ENCODE data around the gene RNF34.

GRCh38 chr12:121424624-121424975 lies 24.7 kb downstream of the RNF34 start:
- TF ChIP-seq CTCF (IDR thresholded peaks at IDR 0.05; ENCODE audit: insufficient read depth, low read length, poor library complexity, severe bottlenecking), result no peak
- TF ChIP-seq EZH2phosphoT487 (conservative IDR thresholded peaks at IDR 0.05; ENCODE audit: low read length), result no peak

Data from SU-DHL-6 (cell line).